ENCODE measurements around the gene RNF4.
A peak's percentile ranks its signal among the peaks of the same experiment; 100 is the strongest.
"Not testable (repeated sequence)": the region's sequence is repeated elsewhere in the genome, so short reads cannot be mapped to it uniquely, and the experiment has no call there.

Gene RNF4

DNA sequence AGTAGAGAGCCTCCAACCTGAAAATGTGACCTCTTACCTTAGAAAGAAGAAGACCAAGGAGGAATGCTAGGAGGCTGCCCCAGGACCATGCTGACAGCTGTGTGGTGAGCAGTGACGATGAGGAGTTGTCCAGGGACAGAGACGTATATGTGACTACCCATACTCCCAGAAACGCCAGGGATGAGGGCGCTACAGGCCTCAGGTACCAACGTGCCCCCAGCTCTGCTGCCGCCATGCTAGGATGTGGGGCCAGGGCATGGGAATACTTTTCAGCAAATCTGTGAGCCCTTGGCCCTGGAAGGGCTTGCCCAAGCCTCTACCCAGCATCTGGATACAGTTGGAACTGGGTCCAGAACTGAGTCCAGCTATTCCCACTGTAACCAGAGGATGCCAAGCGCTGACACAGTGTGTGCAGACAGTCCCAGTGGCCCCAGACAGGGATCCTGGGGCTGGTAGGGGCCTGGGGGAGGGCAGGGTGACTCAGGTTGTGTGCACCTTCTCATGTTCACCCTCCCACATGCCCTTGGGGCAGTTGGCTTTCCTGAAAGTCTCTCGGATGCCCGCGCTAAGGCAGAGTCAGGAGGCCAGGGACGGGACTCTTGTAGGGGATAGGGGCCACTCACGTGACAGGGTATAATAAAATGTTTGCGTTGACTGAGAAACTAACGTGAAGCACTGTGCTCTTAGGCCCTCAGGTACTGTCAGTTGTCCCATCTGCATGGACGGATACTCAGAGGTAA is 43.7 kb downstream of the RNF4 start:
- no peak overlapping the region for H3K27ac ChIP-seq (ENCODE audit: low read depth, low read length)
- H3K36me3 ChIP-seq (ENCODE audit: insufficient read depth, low read length), result peaks cover 23% of the 10 kb centered on the region; the same call in 1 of the 2 replicates

GRCh38 chr4:2514193-2514592 is 45.3 kb downstream of the RNF4 start:
- peaks cover 23% of the 10 kb centered on the region; the same call in 1 of the 2 replicates for H3K36me3 ChIP-seq (ENCODE audit: insufficient read depth, low read length)
- H3K4me1 ChIP-seq (ENCODE audit: control insufficient read depth, insufficient read depth, low read length, unreplicated experiment); H3K79me2 ChIP-seq (ENCODE audit: control insufficient read depth, insufficient read depth, low read length, unreplicated experiment); H2AFZ ChIP-seq (ENCODE audit: low read length, unreplicated experiment); H3K27ac ChIP-seq (ENCODE audit: low read depth, low read length); H3K4me3 ChIP-seq (ENCODE audit: low read depth, low read length); H3K27me3 ChIP-seq (ENCODE audit: insufficient read depth, low read length): not testable (repeated sequence)

More for the DNA sequence above, 43.7 kb downstream of the RNF4 start:
- no peak overlapping the region for H3K4me3 ChIP-seq (ENCODE audit: low read depth, low read length)
- no peaks in the 10 kb centered on the region for H3K4me1 ChIP-seq (ENCODE audit: control insufficient read depth, insufficient read depth, low read length, unreplicated experiment)
- H3K27me3 ChIP-seq (ENCODE audit: insufficient read depth, low read length), result no peaks in the 10 kb centered on the region
- H2AFZ ChIP-seq (ENCODE audit: low read length, unreplicated experiment), result no peak overlapping the region
- peaks cover 3% of the 10 kb centered on the region for H3K79me2 ChIP-seq (ENCODE audit: control insufficient read depth, insufficient read depth, low read length, unreplicated experiment)

GRCh38 chr4:2514944-2515343 is 46.0 kb downstream of the RNF4 start:
- not testable (repeated sequence) for H3K4me1 ChIP-seq (ENCODE audit: control insufficient read depth, insufficient read depth, low read length, unreplicated experiment); H2AFZ ChIP-seq (ENCODE audit: low read length, unreplicated experiment); H3K27ac ChIP-seq (ENCODE audit: low read depth, low read length); H3K27me3 ChIP-seq (ENCODE audit: insufficient read depth, low read length); H3K4me3 ChIP-seq (ENCODE audit: low read depth, low read length); H3K79me2 ChIP-seq (ENCODE audit: control insufficient read depth, insufficient read depth, low read length, unreplicated experiment)
- H3K36me3 ChIP-seq (ENCODE audit: insufficient read depth, low read length), result peaks cover 18% of the 10 kb centered on the region; the same call in 1 of the 2 replicates

DNA sequence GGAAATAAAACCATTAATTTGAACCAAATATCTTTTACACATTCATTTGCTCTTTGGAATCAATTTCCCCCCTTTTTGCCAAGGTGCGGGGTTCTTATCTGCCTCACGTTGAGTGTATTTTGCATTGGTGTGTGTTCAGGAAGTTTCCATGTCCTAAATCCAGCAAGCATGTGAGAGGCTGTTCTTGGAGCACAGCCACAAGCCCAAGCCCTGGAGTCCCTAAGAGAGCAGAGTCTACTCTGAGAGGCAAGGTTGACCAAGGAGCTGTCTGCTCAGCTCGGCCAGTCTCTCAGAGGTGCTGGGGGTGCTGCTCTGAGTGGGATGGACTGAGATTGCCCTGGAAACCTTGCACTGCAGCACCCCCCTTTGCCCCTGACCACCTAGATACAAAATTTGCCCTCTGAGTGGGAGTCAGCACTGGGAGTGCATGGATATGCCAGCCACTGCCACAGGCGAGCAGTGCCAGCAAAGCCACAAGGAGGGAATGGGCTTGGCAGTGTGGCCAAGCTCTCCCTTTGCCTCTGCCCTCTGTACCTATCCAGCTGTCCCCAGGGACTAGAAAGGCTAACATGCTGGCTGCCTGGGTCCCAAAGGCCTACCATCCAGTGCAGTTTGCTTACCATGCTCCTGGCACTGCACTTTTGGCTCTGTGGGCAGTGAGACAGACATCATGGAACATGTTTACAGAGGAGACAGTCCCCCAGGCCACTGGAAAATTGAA is 47.1 kb downstream of the RNF4 start:
- no peak overlapping the region for H3K27ac ChIP-seq (ENCODE audit: low read depth, low read length)
- H3K79me2 ChIP-seq (ENCODE audit: control insufficient read depth, insufficient read depth, low read length, unreplicated experiment), result no peaks in the 10 kb centered on the region
- H3K36me3 ChIP-seq (ENCODE audit: insufficient read depth, low read length), result peaks cover 12% of the 10 kb centered on the region; the same call in 1 of the 2 replicates
- no peak overlapping the region for H3K4me3 ChIP-seq (ENCODE audit: low read depth, low read length)
- H3K27me3 ChIP-seq (ENCODE audit: insufficient read depth, low read length), result no peaks in the 10 kb centered on the region
- H3K4me1 ChIP-seq (ENCODE audit: control insufficient read depth, insufficient read depth, low read length, unreplicated experiment), result no peaks in the 10 kb centered on the region
- H2AFZ ChIP-seq (ENCODE audit: low read length, unreplicated experiment), result no peak overlapping the region

DNA sequence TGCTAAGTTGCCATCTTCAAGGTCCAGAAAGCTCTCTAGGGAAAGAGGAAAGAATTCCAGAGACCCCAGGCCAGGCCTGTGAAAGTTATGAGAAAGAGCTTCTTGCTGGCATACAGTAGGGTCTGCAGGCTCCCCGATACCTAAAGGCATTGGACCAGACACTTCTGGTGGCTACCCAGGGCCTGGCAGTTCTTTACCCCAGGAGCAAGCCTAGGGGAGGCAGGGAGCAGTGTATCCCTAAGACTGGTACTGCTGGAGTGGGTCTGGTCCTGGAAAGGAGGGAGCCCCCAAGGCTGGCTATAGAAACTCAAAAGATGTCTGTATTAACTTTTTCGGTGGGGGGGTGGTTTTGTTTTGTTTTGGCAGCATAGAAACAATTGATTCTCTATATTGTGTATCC is 47.7 kb downstream of the RNF4 start:
- no peaks in the 10 kb centered on the region for H3K79me2 ChIP-seq (ENCODE audit: control insufficient read depth, insufficient read depth, low read length, unreplicated experiment)
- no peaks in the 10 kb centered on the region for H3K27me3 ChIP-seq (ENCODE audit: insufficient read depth, low read length)
- no peak overlapping the region for H2AFZ ChIP-seq (ENCODE audit: low read length, unreplicated experiment)
- peaks cover 12% of the 10 kb centered on the region; the same call in 1 of the 2 replicates for H3K36me3 ChIP-seq (ENCODE audit: insufficient read depth, low read length)
- H3K4me1 ChIP-seq (ENCODE audit: control insufficient read depth, insufficient read depth, low read length, unreplicated experiment), result no peaks in the 10 kb centered on the region
- no peak overlapping the region for H3K27ac ChIP-seq (ENCODE audit: low read depth, low read length)
- no peak overlapping the region for H3K4me3 ChIP-seq (ENCODE audit: low read depth, low read length)

DNA sequence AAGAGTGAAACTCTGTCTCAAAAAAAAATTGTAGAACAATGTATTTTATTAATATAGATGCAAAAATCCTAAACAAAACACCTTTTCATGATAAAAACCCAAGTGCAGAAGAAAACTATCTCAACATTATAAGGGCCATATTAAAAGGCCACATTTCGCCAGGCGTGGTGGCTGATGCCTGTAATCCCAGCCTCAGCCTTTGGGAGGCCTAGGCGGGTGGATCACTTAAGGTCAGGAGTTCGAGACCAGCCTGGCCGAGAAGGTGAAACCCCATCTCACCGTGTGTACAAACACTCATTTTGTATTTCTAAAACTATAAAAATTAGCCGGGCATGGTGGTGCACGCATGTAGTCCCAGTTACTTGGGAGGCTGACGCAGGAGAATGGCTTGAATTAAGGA is 57.7 kb downstream of the RNF4 start:
- Histone ChIP-seq H3K27ac (ENCODE audit: low read depth, low read length) (no peak overlapping the region), H3K79me2 (ENCODE audit: control insufficient read depth, insufficient read depth, low read length, unreplicated experiment) (no peaks in the 10 kb centered on the region), H2AFZ (ENCODE audit: low read length, unreplicated experiment) (no peak overlapping the region), H3K4me3 (ENCODE audit: low read depth, low read length) (no peak overlapping the region), H3K4me1 (ENCODE audit: control insufficient read depth, insufficient read depth, low read length, unreplicated experiment) (no peaks in the 10 kb centered on the region), H3K36me3 (ENCODE audit: insufficient read depth, low read length) (no peaks in the 10 kb centered on the region), H3K27me3 (ENCODE audit: insufficient read depth, low read length) (no peaks in the 10 kb centered on the region)

- peaks cover 32% of the 10 kb centered on the region for H3K79me2 ChIP-seq (ENCODE audit: control insufficient read depth, insufficient read depth, low read length, unreplicated experiment)
These were observed 66.0 kb downstream of the RNF4 start for GRCh38 chr4:2534904-2535375.

DNA sequence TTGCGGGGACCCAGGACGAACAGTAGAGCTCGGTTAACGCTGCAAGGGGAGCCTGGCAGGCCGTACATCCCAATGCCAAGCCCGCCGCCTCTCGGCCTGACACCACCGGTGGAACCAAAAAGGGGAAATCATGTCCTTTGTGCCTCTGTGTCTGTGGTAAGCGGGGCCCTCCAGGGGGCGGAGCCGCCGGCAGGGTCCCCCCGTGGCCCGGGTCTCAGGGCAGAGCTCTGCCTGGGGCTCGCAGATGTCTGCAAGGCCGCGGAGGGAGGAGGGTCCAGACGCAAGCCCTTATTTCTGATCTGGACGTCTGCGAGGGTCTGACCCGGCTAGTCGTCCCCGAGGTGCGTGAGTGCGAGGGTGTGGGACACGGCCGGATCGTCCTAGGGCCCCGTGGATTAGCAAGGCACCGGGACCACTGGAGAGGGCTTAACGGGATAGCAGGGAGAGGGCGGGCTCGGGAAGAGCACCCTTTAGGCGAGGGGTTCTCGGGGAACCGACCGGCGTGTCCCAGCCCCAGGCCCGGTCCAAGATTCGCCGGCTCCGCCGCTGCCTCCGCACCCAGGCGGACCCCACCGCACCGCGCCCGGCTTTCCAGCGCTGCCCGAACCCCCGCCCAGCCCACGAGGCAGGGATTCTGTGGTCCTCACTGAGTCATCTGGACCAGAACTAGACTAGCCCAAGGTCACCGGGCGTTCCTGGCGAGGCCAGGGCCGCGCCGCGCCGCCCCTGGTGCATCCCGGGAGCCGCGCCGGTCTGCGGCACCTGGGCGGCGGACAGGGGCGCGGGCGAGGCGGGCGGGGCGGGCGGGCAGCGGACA is 66.7 kb downstream of the RNF4 start:
- Histone ChIP-seq H3K4me3 (ENCODE audit: low read depth, low read length) (peak overlapping the region; percentile 95), H2AFZ (ENCODE audit: low read length, unreplicated experiment) (peak overlapping the region; percentile 47), H3K27ac (ENCODE audit: low read depth, low read length) (peak overlapping the region; percentile 52), H3K36me3 (ENCODE audit: insufficient read depth, low read length) (no peaks in the 10 kb centered on the region), H3K27me3 (ENCODE audit: insufficient read depth, low read length) (no peaks in the 10 kb centered on the region), H3K79me2 (ENCODE audit: control insufficient read depth, insufficient read depth, low read length, unreplicated experiment) (peaks cover 39% of the 10 kb centered on the region), H3K4me1 (ENCODE audit: control insufficient read depth, insufficient read depth, low read length, unreplicated experiment) (peaks cover 13% of the 10 kb centered on the region)

More at GRCh38 chr4:2534904-2535375, 66.0 kb downstream of the RNF4 start:
- peak overlapping the region; percentile 95 for H3K4me3 ChIP-seq (ENCODE audit: low read depth, low read length)
- H3K27ac ChIP-seq (ENCODE audit: low read depth, low read length), result peak overlapping the region; percentile 52
- H3K36me3 ChIP-seq (ENCODE audit: insufficient read depth, low read length), result no peaks in the 10 kb centered on the region
- peaks cover 13% of the 10 kb centered on the region for H3K4me1 ChIP-seq (ENCODE audit: control insufficient read depth, insufficient read depth, low read length, unreplicated experiment)
- no peak overlapping the region for H2AFZ ChIP-seq (ENCODE audit: low read length, unreplicated experiment)
- no peaks in the 10 kb centered on the region for H3K27me3 ChIP-seq (ENCODE audit: insufficient read depth, low read length)

DNA sequence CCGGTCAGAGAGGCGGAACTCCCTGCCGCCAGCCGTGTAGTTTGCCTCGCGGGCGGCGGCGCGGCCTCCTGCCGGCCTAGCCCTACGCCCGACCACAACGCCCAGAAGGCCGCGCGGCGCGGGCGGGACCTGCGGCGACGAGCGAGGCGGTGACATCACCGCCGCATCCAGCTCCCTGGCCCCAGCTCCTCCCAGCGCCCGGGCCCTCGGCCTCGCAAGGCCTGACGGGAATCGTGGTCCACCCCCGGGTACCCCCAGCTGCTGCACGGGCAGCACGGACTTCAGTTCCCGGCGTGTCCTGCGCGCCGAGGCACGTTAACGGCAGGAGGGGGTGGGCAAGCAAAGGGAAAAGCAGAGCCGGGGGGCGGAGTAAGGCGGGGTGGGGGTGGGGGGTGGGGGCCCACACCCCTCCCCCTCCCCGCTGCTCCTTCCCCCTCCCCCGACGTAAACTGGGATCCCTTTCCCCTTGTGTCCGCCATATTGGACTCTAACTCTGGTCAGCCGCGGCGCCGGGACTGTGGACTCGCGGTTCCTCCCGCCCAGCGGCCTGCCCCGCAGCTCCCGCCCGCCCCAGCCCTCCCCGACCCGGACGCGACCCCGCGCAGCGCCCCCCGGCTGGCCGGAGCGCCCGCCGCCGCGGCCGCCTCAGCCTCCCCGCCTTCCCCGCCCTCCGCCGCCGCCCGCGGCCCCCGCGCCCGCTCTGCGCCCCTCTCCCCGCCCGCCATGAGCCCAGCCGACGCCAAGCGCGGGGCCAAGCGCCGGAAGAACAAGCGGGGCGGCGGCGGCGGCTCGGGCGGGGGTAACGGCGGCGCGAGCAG is 67.5 kb downstream of the RNF4 start, which contains the start of gene FAM193A:
FAM193A (plus strand) TSS at position 455 of the 818 bp plus-strand sequence; CDS start at position 724, 269 bp downstream.
- Histone ChIP-seq H3K4me1 (ENCODE audit: control insufficient read depth, insufficient read depth, low read length, unreplicated experiment) (peaks cover 13% of the 10 kb centered on the region), H3K4me3 (ENCODE audit: low read depth, low read length) (peak within 1 kb of the TSS; percentile 95), H3K79me2 (ENCODE audit: control insufficient read depth, insufficient read depth, low read length, unreplicated experiment) (peaks cover 47% of the 10 kb centered on the region), H3K36me3 (ENCODE audit: insufficient read depth, low read length) (no peaks in the 10 kb centered on the region), H3K27ac (ENCODE audit: low read depth, low read length) (peak within 1 kb of the TSS; percentile 58), H3K27me3 (ENCODE audit: insufficient read depth, low read length) (no peaks in the 10 kb centered on the region), H2AFZ (ENCODE audit: low read length, unreplicated experiment) (peak within 1 kb of the TSS; percentile 50)

Measured in ACC112 (cell line).